Dedifferentiated amniotic fluid mesenchymal stem cell (primary cell): Measurements from ENCODE around the gene CBLN4.

ENCODE experiments used
- DNase-seq: peaks from one replicate; pipeline ENCODE4 v3.0.0-alpha.2; 2016; ENCODE audit errors: extremely low spot score

CBLN4 gene

DNA sequence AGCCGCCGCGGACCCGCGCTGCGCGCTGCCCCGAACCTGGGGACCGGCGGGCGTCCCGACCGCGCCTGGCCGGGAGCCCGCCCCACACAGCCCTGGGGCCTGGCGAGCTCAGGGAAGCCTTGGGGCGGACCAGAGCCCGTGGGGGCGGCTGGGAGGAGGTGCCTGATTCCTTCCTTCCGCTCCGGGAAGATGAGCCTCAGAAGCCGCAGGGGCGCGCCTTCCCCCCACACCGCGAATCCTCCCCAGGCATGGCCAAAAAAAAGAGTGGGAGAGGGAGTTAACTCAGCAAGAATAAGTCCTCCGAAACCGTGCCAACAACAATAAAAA lies at the start of gene CBLN4:
Gene CBLN4 (minus strand): TSS at position 131 of the 327 bp plus-strand sequence. CDS start 1,348 bp downstream, outside the sequence.
- DNase-seq, result no peak

DNA sequence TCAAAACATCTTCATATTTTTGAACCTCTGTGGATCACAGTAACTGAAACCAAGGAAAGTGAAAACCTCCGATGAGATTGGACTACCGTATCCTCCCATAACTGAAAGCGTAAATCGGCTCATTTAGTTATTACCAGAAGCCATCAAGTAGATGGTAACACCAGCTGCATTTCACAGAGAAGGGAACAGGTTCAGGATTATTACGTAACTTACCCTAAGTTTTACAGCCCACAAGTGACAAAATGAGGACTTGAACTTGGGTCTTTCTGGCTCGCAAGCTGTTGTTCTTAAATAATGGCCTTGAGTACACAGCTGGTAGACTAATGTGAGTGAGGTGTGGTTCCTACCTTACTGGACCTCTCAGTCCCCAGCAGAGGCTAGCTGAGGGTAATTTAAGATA lies 37.9 kb upstream of the CBLN4 start:
- no peak for DNase-seq

DNA sequence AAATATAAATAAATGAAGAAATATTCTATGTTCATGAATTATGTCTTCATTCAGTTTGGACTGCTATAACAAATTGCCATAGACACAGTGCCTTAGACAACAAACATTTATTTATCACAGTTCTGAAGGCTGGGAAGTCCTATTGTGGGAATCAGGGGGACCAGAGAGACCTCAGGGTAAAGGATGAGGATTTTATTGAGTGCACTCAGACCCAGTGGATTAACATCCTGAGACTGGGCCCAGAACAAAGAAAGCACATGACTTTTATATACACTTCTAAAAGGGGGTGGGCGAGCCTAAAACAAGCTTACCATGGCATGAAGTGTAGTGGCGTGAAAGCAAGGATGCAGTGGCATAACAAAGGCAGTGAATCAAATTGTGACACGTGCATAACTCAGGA lies 26.9 kb upstream of the CBLN4 start:
- DNase-seq, result no peak

DNA sequence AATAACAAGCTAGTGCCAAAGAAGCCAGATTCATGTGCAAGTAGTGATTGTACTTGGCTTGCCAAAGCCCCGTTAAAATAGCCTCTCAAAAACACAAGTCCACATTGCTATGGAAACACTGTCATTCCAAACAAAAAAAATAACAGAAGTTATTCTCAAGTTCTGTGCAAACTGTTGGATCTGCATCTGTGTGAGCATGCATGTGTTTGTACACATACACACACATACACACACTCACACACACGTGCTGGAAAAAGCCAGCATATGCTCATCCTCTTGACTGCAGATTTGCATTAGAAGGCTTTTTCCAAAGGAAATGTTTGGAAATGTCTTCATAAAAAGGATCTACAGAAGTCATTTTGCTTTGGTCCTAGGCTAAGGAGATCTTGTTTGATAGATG lies 13.4 kb upstream of the CBLN4 start:
- DNase-seq, result no peak

DNA sequence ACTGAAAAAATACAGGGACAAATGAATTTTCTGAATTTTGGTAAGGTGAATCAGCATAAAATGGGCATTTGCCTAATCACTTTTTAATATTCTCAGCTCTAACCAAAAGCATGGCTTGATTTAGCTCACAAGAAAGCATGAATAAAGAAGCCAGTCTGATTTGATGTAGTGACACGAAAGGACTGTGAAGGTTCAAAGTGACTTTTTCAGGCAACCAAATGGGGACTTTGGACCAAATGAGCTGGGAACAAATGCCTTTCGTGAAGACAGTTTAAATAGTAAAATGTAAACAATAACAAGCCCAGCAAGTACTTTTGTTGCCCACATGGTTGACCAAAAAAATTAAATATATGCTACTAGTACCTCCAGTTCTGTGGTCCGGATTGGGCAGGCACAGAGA lies 12.9 kb upstream of the CBLN4 start:
- DNase-seq, result no peak

DNA sequence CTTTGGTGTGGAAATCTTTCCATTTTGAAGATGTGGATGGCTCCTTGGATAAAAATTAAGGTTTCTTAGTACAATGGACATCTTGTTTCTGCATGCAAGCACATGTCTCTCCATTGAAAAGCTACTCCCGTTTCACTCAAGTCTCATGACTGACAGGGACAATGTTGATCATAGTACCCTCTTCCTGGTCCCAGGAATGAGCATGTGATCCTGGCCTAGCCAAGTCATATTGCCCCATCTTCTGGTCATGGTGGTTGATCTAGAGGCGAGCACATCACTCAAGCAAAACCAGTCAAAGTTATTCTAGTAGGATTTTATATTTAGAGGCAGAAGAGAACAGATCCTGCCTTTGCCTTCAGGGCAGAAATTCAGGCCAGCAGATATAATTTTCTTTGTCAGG lies 12.2 kb upstream of the CBLN4 start:
- DNase-seq, result no peak

DNA sequence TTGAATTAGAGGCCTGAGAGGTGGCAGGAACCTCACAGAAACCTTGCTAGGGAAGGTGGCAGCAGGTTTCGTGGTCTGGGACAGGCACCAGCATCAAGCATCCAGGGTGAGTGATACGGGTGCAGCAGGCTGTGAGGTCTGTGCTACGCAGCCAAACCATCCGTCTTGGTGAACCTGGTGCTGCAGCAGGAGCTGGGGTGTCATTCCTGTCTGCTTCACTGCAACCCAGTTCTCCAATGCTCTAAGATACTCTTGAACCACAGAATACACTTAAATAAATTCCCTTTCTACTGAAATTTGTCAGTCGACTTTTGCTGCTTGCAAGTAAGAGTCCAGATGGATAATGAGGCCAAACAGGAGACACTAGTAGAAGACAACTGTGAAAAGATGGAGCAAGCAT lies 9.7 kb upstream of the CBLN4 start:
- no peak for DNase-seq

DNA sequence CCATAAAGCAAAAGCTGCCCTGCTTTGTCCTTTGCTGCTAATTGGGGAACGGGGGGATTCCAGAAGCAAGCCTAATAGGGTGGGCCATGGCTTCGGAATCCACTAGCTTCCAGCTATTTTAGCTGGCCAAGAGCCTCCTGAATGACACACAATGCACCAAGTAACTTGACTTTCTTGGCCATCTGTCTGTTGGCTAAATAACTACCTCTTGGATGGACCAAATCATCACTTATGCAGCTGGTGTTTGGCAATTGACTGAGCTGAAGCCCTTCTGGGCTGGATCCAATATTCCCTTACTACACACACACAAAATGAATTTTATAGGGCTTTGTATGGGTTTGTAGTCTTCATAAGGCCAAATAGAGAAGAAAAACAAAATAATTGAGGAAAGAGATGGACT lies 8.8 kb upstream of the CBLN4 start:
- no peak for DNase-seq

DNA sequence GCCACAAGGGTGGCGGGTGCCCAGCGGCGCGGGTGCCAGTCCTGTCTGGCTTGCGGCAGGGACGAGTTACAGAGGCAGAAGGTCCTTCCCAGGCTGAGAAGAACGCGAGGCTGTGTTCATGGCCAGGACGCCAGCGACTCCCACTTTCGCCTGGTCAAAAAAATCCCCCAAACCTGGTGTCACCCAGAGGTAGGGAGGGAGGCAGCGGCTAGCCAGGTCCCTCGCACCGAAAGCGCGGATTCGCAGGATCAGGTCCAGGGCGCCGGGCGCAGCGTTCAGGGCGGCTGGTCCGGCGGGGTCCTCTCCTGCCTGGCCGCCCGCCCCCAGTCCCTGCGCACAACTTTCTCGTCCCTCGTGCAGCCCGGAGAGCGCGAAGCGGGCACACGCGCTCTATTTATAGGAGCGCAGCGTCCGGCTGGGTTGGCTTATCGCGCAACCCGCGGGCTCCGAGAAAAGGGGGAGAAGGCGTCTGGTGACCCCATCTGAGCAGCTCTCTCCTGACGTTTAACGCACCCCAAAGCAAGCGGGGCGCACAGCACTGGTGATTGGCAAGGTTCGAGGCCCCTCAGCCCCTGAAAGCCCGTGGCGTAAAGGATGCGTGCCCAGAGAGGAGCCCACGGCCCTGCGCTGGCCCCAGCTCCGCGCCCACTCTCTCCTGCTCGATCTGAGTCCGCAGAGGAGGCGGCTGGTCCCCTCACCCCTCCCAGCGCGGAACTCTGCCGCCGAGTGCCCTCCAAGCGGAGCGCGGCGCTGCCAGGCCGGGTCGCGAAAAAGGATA lies 519 bp downstream of the CBLN4 start:
- DNase-seq, result no peak

DNA sequence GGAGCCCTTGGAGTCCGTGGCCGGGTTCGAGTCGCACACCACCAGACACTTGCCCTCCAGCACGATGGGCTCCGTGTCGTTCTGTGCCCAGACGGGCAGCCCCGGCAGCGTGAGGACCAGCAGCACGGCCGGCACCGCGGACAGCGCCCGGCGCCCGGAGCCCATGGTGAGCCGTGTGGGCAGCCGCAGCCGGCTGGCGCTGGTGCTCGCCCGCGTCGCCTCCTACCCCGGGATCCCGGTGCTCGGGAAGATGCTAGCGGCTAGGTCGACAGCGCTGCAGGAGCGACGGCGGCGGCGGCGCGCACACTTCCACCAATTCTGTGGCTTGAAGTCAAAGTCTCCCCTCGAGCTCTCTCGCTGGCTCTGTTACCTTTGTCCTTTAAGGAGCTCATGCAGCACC lies 1.3 kb downstream of the CBLN4 start:
- no peak for DNase-seq

DNA sequence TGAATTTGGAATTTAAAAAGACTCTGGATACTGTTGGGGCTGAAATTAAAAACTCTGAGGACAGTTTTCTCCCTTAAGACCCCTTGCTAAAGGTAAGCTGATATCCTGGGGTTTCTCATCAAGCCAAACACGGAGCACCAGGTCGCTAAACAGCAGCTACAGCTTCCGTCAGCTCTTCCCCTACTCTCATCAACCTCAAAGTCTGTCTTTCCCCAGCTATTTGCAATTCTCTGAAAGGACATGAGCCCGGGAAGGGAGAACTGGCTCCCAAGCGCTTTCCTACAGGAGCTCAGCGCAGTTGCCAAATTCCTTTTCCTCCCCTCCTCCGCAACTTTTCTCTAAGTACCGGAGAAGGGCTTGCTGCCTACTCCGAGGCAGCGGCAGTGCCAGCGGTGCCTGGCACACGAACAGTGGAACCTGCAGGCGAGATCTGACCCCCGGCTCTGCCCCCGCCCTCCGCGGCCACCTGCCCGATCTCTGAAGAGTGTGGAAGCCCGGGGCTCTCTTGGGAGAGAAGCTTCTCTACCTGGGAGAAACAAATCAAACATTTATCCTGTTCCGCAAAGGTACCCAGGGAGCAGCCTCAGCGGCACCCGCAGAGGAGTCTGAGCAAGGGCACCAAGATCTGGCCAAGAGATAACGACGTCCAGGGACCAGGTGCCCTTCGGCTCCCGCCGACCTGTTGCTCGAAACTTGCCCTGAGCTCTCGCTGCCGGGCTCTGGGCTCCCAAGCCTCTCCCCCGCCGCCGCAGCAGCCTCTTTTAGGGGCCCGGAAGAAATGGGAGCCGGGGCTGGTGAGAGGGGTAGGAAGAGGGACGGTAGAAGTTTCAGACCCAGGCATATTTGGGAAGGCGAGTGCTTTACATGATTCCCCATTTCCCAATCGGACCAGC lies 2.2 kb downstream of the CBLN4 start:
- no peak for DNase-seq

DNA sequence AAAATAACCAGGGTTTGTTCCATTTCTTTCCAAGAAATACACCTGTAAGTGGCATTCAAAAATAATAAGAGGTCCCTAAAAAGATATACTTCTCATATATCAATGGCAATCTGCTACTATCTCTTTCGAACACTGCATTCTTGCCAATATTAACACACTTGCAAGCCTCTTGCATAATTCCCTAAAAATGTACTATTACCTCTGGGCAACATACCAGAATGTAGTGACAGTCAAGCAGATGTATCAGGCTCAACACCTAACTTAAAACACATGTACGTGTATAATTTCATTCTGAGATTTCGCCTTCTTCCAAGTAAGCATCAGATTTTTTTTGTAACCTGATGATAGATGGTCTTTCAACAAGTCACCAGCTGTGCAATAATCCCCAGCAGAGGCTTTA lies 3.4 kb downstream of the CBLN4 start:
- no peak for DNase-seq

DNA sequence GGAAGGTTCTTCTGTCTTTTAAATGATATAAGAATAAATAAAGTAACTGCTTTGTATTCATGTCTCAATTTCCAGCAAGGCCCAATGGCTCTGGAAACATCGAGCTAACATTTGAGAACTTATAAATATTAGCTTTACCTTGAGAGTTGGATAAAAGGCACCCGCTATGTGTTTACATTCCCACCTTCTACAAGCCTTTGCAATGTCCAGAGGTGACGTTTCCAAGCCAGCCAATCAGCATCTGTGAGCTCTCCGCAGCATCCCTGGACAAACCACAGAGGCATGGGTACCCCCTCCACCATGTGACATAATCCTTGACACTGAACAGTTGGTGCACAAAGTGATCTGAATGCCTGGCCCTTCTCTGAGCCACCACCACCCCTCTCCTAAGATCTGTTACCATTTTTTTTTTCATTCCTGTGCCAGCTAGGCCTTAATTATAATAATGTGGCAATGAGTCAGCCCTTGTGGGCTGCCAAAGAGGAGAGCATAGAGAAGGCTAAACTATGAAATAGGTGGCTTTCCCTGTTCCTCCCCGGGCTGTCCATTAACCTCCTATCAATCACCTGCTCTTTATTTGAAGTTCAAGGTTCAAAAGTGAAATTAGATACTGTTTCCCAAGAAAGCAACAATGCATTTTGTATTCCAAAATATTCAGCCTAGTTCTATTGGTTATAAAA lies 4.1 kb downstream of the CBLN4 start:
- no peak for DNase-seq

DNA sequence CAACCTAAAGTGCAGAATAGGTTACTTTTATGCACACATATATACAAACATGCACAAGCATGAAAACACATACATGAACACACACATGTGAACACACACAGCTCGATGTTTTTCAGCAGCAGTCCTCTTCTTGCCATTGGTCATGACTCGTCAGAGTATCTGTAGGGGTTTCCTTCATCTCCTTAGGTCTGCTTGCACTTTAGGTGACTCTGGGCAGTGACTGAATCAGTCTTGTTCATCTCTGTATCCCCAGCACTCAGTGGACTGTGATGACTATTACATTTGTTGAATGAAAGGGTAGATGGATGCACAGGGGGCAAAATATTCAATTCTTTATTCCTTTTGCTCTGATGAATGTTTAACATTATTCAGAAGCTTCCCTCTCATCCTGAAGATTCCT lies 26.8 kb downstream of the CBLN4 start:
- no peak for DNase-seq

DNA sequence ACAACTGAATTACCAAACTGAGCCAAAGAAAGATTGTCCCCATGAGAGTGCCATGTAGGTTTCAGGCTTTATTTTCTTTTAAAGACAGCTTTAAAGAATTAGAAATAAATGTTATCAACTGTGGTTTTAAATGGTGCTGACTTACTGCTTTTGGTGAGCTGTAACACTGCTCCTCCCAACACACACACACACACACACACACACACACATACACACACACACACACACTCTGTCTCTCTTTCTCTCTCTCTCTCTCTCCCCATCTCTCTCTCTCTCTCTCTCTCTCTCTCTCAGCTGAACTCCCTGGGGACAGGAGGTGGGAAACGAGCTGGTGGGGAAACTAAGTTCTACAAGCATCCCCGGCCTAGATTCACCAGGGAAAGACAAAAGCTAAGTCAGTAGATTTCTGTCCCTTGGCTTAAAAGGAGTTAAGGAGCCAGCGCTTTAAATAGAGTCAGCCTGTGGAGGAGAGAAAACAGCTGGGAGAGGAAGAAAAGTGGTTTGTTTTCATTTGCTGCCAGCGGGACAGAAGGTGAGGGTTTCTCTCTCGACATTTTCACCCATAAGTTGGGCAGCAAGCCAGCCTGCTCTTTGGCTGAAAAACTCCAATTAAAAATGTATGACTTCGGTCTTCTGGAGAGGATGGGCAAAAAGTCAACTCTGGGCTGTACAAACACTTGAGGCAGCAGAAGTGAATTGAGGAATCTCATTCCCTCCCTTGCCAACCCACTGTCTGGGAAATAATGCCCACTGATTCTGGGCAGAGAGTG lies 27.4 kb downstream of the CBLN4 start:
- no peak for DNase-seq

DNA sequence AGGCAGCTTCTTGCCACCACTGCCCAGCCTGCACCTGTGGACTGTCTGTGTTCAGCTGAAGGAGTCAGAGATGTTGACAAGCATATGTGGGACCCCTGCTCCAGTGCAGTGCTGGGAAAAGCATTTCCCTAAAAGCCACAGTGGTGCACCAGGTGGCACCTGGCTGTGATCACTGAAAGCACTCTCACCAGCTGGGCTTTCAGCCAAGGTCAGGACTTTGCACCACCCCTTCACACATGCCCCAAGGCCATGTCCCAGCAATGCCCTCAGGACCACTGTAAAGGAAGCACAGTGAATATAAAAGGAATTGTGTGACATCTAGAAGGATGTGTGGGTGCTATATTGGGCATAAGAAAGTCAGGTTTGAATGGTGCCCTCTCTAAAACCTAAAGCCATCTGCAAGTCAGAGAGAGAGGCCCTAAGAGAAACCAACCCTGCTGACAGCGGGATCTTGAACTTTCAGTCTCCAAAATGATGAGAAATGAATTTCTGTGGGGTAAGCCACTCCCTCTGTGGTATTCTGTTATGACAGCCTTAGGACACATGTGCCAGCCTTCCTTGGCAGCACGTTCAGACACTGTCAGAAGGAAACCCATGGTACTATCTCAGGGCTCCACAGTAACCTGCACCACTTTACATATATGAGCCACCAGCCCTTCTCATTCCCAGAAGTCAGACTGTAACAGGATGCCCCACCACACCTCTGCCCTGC lies 30.7 kb downstream of the CBLN4 start:
- no peak for DNase-seq

DNA sequence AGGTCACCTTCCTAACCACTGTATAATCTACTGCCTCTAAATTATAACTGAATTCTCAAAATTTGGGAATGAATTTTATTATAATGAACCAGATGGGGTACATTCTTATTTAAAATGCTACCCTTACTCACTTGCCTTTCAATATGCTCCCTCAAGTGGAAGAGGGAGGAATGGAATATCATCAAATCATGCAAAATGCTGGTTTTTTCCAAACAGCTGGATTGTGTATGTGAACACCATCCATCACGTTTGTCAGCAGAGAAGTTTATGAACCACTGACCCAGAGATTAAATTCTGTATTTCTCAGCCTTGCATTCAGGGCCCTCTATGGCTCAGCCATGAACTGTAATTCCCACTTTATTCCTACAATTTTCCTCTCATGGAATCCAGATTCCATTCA lies 40.5 kb downstream of the CBLN4 start:
- DNase-seq, result no peak

DNA sequence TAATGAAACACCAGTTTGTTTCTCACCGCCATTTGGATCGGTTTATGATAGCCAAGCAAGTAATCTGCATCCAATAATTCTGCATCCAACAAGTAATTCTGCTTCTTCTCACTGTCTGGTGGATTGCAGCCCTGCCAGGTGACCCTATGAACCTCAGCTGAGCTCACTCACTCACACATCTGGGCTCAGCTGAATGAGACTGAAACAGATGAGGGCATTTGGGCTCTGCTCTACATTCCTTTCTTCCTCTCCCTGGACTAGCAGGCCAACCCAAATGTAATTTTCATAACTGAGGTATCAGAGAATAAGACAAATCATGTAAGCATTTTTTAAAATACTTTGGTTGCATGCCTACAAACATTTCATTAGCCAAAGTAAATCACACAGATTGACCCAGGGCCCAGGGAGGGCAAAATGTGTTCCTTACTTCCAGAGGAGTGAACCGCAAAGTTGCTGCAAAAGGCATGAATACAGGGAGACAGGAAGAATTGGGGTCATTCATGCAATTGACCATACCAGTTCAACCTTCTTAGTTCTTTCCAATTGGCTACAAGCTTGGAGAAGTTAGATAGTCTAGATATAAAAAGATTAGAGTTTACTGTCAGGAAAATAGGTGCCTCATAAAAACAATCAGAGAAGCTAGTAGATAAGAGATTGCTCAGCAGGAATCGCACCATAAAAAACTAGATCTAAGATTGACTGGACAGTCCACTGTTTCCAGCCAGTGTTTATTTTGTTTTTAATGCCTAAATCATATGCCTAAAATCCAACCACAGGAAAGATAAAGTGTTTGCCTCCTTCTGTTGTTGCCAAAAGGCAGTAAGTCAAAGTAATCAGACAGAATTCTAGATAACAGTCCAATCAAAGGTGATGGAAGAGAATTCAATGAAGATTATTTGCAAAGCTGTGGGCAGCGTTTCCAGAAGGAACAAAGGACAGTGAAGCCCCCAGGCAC lies 43.7 kb downstream of the CBLN4 start:
- DNase-seq, result no peak

DNA sequence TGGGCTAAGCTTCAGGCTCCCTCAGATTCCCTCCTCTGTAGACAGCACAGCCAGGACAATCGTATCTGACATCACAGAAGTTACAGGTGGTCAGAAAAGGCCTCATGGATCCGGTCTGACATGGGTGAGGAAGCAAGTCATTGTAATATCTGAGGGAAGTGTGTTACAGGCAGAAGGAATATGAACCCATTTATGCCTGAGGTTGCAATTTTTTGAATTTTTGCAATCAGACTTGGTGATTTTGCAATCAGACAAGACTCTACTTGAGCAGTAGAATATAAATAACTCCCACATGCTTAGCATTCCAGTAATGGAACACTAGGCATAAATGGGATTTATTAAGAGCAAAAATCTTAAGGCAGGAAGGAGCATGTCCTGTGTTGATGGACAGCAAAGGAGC lies 52.1 kb downstream of the CBLN4 start:
- no peak for DNase-seq

DNA sequence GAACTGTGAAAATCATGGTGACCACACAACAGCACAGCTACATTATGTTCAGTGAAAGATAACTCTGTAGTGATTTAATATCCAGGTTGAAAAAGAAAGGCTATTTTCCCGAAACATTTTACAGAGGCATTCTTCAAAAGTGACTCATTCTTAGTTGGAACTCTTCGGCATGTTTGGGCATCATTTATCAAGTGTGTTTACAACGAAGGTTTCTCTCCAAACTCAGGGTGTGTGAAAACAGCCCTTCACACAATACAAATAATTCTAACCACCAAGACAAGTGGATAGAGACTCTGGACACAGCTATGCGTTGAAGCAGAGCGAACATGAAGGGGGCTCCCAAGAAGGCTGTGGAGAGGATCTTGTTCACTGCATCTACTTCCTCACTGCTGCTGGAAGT lies 57.6 kb downstream of the CBLN4 start:
- no peak for DNase-seq
